CD4-positive, alpha-beta T cell treated with Interleukin-21 for 1 hour (primary cell): Measurements from ENCODE around the gene RPS3.

ENCODE experiments used
- DNase-seq: peaks from one replicate; pipeline ENCODE4 v3.0.0-alpha.2; 2020

RPS3 gene

DNA sequence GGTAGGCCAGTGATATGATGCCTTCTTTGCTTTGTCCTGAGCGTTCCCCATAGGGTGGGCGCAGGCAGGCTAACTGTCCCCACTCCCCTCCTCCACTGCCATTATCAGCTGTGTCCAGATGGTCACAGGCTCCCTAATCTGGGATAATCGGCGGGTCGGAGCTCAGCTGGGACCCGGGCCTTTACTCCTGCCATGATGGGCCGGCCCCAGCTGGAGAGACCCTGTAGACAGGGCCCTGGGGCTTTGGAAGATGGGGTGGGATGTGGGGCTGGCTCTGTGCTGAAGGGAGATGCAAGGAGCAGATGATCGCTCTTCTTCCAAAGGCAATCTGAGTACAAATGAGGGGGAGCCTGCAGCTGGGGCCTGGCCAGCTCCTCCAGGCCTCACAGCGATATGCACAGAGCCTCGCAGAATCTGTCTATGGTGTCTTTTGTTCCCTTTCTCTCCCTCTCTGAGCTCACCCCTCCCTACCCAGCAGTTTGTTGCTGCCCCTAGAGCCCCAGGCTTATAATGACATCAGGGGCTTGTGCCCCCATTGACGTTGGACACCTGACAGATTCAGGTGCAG, 21.8 kb downstream of the RPS3 start:
- no peak for DNase-seq

DNA sequence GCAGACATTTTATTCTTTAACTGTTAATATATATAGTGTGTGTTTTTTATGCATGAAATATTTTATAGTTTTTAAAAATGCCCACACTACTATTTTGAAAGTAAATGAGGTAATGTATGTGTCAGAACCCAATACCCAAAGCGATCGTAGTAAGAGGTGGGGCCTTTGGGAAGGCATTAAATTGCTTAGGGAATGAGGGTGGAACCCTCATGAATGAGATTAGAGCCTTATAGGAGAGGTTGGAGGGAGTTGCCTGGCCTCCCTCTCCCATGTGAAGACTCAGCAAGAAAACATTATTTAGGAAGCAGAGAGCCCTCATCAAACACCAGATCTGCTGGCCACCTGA, 22.6 kb downstream of the RPS3 start:
- DNase-seq: no peak

DNA sequence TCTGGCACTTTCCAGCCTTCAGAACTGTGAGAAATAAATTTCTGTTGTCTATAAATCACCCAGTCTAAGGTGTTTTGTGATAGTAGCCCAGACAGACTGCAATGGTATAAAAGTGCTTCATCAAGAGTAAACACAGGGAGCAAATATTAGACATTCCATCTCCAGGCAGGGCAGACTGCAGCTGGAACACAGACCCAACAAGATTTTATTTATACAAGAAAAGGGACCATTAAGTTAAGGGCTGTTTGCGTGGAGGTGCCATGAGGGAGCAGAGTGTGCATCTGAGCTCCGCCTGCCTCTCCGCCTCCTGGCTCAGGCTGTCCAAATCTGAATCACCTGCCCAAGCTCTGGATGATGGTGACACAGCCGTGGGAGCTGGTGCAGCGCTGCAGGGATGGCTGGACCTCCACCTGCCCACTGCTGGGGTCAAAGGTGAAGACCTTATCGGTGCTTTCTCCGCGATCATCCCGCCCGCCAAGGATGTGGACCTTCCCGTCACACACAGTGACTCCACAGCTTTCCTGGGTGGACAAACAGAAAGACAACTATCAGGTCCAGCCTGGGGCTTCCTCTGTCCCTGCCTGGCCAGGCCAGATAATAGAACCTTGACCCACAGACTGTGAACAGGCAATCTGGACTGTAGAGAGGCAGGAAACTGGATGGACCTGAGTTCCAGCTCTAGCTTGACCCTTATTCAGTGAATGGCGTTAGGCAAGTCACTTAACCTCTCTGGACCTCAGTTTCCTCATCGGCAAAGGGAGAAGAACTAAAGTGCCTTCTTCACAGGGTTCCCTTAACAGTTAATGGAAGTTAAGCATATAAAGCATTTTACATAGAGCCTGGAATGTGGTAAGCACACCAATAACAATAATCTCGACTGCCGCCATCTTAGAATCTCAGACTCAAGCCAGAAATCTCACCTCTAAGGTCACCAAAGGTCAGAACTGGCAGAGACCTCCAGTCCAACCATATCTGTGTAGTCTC, 23.2 kb downstream of the RPS3 start:
- no peak for DNase-seq

DNA sequence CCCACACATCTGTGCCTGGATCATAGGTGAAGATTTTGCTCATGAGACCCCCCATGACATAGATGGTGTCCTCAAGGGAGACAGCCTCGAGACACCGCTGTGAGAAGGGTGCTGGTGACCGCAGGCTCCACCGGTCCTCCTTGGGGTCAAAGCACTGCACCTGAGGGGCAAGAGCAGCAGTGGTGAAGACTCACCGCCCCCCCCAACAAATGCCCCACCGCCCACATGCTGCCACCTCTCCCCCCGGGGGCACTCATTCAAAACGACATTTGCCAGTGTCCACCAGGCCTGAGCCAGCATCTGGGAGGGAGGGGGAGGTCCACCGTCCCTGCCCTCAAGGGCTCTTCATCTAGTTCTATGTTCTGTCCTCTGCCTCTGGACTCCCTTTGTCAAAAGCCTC, 24.4 kb downstream of the RPS3 start:
- DNase-seq: no peak

DNA sequence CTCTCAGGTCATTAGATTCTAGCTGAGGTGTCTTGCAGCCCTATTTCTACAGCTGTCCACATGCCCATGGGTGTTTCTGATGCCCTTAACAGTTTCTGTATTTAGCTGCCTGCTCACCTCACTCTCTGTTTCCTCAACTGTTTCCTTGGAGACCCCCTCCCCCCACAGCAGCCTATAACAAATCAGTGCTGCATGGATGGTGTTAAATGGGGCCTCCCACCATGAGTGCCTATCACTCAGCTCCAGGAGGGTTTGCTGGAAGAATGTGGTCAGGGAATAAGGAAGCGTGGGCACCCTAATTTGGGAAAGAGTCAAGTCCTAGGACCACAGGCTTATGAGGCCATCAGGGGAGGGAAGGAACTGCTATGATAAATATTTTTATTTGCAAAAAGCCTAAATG, 25.1 kb downstream of the RPS3 start:
- no peak for DNase-seq

DNA sequence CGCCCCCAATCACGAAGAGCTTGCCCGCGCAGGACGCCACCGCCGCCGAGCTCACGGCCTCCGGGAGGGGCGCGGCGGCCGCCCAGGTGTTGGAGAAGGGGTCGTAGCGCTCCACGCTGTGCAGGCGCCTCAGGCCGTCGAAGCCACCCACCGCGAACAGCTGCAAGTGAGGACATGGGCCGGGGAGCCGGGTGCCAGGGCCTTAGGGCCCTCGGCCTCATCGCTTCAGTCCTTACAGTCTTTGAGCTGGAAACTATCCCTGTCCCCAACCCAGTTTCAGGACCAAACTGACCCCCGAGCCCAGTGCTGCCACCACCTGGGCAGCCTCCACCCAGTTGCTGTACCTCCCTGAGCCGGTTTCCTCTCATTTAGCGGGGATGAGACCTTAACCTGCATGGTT, 26.1 kb downstream of the RPS3 start:
- DNase-seq: no peak

DNA sequence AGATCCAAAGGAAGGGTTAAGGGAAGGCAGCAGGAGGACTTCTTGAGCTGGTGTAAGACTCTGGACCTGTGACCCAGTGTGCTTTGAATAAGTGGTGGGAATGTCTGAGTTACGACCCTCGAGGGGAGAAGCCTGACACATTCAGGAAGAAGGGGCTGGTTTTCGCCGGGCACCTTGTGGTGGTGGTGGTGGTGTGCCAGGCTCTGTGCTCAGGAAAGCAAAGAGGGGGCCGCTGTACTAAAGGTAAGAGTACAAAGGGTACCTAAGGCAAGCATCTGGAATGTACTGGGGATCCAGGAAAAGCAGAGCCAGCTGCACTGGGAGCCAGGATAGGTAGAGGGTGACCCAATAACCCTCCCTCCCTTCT, 27.4 kb downstream of the RPS3 start:
- DNase-seq: no peak

DNA sequence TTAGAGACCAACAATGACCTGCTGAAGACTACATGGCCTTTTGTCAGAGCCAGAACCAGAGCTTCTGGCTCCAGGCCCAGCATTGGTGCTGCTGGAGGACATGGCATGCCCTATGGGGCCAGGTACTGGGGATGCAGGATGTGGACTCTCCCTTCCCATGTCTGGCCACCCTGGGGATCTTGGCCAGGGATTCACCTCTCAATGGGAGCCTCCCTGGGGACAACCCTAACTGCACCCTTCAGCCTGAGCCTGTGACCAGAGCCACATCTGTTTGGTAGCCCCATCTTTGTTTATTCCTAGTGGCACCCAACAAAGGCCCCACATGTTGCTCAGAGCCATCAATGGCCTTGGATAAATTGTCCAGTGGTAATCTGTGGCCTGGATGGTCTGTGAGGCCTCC, 27.9 kb downstream of the RPS3 start:
- DNase-seq: no peak

DNA sequence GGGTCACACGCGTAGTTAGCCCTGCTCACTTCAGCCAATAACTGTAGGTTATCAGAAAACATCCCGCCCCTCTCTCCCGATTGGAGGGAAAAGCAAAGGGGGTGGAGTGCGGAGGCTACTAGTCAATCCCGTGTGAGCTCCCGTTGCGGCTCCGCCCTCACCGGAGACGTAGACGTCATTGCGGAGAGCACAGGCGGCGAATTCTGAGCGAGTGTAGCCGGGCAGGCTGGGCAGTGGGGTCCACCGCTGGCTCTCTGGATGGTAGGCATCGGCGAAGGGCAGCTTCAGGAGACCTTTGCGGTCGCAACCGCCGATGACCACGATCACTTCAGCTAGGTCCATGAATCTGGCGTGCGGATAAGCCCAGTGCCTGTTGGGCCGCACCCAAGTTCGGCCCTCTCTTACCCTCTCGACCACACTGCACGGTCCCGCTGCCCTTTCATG, 29.0 kb downstream of the RPS3 start:
- peak; percentile 82 for DNase-seq

DNA sequence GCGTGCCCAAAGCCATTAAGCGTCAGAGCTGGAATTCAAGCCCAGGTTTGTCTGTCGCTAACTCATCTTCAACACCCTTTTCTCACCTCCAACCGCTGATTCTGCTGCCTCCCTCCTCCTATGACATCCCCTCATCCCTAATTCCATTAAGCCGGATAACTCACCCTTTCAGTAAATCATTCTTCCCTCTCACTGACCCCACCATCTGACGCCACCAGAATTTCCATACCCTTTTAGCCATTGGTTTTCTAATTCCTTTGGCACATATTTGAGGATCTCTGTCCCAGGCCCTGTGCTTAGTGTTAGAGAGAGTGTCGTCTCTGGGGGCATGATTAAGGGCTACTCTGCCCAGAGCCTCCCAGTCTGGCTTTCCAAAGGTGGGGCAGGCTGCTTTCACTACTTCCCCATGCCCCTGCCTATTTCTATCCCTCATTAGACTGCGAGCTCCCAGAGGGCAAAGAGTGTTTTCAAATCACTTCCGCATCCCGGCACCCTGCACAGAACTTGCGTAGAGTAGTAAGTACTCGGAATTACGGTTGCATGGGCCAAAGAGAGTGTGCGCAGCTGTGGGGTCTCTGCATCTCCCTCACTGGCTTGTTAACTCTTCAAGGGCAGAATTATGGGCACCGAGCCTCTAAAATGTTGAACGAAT, 29.8 kb downstream of the RPS3 start:
- no peak for DNase-seq

DNA sequence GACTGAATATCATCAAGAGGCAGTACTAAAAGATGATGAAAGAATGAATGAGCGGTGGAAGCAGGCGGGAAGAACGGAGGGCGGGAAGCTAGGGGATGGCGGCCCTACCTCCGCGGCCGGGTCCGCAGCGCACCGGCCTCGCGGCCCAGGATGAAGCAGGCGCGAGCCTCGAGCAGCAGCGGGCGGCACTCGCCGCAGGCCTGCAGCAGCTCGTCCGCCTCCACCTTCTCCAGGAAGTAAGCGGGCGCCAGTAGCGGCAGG, 30.3 kb downstream of the RPS3 start:
- no peak for DNase-seq

DNA sequence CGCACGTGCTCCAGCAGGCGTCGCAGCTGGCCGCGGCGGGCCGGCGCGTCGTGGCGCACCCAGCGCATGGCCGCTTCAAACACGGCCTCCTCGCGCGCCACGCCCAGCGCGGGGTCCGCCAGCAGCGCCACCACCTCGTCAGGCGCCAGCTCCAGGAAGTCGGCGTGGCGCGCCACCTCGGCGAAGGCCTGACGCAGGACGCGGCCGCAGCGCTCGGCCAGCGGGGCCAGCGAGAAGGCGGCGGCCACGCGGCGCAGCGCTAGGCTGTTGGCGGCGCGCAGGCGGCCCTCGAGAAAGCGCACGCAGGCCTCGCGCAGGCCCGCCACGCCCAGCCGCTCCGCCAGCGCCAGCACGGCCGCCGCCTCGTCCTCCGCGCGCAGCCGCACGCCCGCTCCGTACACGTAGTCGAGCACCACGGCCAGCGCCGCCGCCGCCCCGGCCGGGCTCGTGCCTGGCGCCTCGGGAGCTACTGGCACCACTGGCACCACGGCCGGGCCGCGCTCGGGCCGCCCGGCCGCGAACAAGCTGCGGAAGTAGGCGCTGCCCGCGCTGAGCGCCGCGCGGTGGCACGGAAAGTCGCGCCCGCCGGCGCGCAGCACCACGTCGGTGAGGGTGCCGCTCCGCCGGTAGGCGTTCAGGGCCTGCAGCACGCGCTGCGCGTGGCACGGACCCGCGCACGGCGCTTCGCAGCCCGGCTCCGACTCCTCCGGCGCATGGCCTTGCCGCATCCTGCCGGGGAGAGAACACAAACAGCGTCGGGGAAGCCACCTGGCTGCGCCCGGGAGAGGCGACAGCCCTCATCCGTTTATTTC, 30.8 kb downstream of the RPS3 start:
- DNase-seq: peak; percentile 70

DNA sequence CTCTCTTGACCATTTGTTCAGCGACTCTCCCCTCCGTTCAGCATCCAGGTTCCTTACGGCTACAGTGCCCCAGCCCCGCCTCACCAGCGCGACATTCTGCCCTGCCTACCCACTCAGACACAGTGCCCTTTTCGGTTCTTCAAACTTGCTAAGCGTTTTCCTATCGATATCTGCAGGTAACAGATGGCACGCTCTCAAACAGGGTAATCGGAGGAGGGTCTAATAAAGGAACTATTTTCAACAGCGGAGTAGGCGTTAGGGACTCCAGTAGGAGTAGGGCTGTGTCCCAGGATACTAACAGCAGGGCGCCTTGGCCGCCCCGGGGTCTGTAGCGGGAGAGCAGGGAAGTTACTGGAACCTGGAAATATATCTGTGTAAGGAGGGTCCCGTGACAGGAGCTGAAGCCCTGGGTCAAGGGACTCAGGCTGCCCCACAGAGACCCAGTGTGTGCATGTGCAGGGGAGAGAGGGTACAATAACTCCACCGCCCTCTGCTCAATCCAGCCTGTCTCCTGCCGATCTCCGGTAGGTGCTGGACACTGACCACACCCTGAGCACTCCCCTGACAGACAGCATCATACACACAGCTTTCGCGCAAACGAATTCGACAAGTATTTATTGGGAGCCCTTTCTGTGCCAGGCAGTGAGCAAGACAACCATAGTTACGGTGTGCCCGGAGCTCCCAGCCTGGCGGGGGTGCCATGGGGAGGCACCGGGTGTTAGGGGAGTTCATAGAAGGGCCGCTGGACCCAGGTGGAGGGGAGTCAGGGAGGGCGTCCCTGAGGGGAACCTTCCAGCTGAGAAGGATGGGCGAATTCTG, 31.6 kb downstream of the RPS3 start:
- no peak for DNase-seq

DNA sequence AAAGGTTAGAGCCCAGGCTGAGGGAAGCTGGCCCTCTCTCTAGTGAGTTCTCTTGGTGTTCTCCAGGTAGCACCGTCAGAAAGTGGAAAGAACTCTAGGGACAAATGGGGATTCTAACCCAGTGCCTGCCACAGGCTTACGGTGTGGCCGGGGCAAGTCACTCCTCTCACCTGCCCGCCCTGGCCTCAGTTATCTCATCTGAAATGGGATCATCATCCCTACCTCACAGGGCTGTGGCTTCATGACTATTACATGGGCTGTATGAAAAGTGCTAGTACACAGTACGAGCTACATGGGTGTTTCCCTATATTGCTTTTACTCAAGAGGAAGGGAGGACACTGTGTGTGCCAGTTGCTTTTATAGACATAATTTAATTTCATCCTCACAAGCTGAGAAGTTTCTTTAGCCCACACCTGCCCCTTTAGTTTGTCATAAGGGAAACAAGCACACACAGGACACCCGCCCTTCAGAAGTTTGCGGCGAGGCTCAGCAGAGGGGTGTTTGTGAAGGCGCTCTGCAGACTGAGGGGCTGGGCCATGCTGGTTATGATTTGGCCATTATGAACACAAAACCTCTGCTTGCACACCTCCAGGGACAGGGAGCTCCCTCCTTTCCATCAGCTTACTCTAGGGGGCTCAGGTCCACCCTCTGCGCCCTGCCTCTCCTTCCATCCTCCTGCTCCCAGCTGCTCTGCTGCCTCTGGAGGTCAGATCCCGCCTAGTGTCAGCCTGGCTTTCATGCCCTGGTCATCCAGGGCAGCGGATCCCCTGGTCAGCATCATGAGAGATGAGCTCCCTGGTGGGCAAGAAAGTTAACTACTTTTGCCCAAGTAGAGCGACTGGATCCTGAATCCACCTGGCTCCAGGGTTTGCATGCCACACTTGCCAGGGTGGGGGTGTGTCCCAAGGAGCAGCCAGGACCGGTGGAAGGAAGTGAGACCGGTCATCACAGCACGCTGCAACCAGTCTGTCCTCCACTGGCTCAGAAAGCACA, 32.5 kb downstream of the RPS3 start:
- DNase-seq: no peak

DNA sequence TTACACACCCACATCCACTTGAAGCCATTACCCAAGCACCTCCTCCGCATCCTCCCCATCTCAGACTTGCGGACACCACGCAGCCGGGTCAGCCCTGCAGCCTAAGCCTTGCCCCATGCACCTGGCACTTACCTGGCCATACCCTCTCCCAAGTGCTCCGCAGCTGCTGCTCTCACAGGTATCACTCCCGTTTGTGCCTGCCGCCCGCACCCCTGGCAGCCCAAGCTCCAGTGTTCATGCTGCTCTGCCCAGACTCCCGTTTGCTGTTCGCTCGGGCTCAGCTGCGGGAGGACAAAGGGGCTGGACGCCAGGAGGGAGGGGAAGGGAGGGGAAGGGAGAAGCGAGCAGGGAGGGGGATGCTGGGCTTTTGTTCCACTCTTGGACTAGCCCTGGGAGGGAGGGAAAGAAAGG, 33.6 kb downstream of the RPS3 start, which contains the start of gene KLHL35:
TSS of gene KLHL35 (minus strand) at position 293 of the 411 bp plus-strand sequence. CDS start 2,574 bp downstream, outside the sequence.
- no peak for DNase-seq

DNA sequence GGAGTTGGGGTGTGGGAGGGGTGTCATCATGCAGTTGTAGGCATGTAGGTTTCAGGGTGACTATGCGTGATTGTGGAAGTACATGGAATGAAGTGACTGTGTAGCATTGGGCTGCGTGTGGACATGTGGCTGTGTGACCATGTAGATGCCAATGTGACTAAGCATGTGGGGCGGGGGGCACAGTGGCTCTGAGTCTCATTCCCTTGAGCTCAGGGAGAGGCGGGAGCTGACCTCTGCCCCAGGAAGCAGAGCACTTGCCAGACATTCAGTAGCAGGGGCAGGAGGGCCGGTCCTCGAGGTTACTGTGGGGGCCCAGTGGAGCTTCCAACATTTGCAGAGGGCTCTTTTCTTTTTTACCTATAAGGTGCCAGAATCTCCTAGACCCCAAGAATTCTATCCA, 34.1 kb downstream of the RPS3 start:
- DNase-seq: no peak

DNA sequence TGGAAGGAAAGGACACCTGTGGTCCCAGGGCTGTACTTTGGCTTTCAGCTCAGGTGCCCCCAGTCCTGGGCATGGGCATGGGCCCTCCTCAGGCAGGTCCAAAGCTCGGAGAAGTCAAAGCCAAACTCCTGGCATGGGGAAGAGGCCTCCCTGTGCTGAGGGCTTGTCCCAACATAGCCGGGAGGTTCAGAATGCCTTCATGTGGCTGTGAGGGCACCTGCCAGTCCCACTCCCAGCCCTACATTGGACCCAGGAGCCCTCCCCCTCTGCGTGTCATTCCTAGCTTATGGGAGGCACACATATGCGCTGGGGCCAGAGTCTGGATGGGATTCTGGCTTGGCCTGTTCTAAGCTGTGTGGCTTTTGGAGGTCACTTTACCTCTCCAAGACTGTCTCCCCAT, 34.7 kb downstream of the RPS3 start:
- no peak for DNase-seq

DNA sequence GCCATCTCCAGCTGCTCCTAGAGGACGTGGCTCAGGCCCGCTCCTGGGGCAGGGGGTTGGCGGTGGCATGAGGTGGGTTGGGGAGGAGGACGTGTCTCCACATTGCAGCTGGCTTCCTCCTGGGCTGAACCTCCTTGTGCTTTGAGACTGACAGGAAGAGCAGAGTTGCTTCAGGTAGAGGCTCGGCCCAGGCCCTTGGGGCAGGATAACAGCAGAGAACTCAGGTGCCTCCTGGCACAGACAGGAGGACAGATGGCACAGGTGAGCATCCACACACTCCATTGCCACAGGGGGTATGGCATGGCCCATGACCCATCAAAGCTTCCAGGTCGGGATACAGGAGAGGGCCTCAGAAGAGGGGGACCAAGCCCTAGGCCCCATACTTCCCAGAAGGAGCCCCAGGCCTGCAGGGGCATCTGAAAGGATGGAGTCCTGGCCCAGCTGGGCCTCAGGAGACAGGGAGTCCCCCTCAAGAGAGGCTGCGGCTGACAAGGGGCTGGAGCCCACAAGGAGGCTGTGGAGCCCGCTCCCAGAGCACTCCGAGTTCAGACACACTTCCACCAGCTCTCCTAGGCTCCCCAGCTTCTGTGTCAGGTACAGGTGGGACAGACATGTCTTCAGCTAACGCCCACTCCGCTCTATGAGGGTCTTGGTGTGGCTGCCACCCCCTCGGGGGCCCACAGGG, 35.7 kb downstream of the RPS3 start:
- DNase-seq: no peak

DNA sequence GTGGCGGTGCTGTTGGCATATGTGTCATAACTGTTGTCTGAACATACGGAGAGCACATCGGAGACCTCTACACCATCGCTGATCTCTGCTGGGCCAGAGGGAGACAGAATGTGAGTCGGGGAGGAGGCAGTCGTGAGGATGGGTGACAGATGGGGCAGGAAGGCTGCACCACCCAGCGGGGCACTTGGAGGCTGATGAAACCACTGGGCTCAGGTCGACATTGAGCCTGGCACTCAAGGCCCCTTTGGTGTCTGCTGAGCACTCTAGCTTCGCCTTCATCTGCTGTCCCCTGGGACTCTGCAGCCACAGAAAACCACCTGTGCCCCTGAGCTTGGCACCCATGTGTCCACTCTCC, 36.2 kb downstream of the RPS3 start:
- DNase-seq: no peak

DNA sequence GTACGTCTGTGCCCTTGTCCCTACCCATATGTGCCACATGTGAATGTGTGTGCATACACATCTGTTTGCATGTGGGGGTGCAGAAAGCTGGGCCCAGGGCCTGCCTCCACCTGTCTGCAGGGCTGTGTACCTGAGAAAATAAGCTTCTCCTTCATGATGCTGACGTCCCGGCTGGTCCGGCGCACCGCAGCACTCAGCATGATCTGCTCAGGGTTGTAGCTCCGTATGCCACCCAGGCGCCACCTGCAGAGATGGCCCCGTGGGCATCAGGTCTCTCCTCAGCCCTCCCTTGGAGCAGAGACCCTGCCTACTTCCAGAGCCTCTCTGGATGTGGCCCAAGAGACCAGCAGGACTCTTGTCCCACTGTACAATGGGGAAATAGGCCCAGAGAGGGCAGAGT, 37.5 kb downstream of the RPS3 start:
- no peak for DNase-seq
